K562 (cell line): ENCODE data around the gene ZNF821. TPM values are rescaled to one million over a fixed set of nuclear protein-coding genes. Genes with fewer than 3 reads are reported as not detected.

ENCODE experiments used
- ATAC-seq: fragments of 200-7000 bp; cut with Tn5 transposase; 3 replicates; pipeline ENCODE4 v1.9.1; 2020; ENCODE audit warnings: moderate library complexity
- Bru-seq: library from RNA; stranded (reverse); fragments of 400-500 nt; gene quantifications from one replicate; lab custom pipeline; 2021; lab: Mats Ljungman, UMichigan
- BruChase-seq, 2 experiments: library from RNA; stranded (reverse); fragments of 400-500 nt; gene quantifications; one replicate each; lab custom pipeline; 2021; lab: Mats Ljungman, UMichigan
- BruUV-seq: library from RNA; stranded (reverse); fragments of 400-500 nt; replicated peaks from 2 replicates; lab custom pipeline; 2021; lab: Mats Ljungman, UMichigan
- CTCF ChIA-PET: fragments of 300-600 bp; formaldehyde crosslinking; extraction: SDS; loops from one replicate; lab custom pipeline; 2021; ENCODE audit warnings: low intra/inter-chr PET ratio; lab: Yijun Ruan, JAX
- POLR2A ChIA-PET: fragments of 300-600, 350-650 bp; sonication (Branson Sonifier 250); formaldehyde crosslinking; extraction: SDS; loops from one replicate; lab custom pipeline; 2021; ENCODE audit warnings: antibody characterized with exemption, inconsistent platforms; lab: Yijun Ruan, JAX
- DNase-seq, 4 experiments: peaks; one replicate each; pipeline versions ENCODE4 v3.0.0 to v3.0.0-alpha.2; 2011 to 2018; ENCODE audit warnings: low spot score in 3 of 4, mixed read lengths in 3 of 4; ENCODE audit errors: extremely low read depth in 1 of 4
- FAIRE-seq: peaks from 2 replicates; lab custom pipeline; 2011; peaks lifted over from hg19 to GRCh38; lab: Jason Lieb, UNC
- H2AFZ ChIP-seq: 2 replicates; pipeline ENCODE4 v1.6.0; 2011; ENCODE audit warnings: low read depth, low read length, control low read depth, inconsistent platforms
- H3K27ac ChIP-seq: fragments of 200-600 bp; 3 replicates; pipeline ENCODE4 v1.8.0; 2011; ENCODE audit warnings: low read depth, mild to moderate bottlenecking, control low read depth, inconsistent platforms, low read length, moderate library complexity, mixed read lengths; ENCODE audit errors: extremely low read depth
- H3K27me3 ChIP-seq, 2 experiments: fragments of 300-600 bp in 1 of 2; 2 replicates in 1 of 2; 3 replicates in 1 of 2; pipeline versions ENCODE4 v1.6.0 to v1.8.0; 2011; ENCODE audit warnings: inconsistent platforms in 2 of 2, low read length in 2 of 2, mild to moderate bottlenecking in 1 of 2, mixed read lengths in 1 of 2, moderate library complexity in 1 of 2; ENCODE audit not compliant: control insufficient read depth in 2 of 2, insufficient read depth in 2 of 2
- H3K36me3 ChIP-seq: fragments of 300-600 bp; 3 replicates; pipeline ENCODE4 v1.8.0; 2011; ENCODE audit warnings: mild to moderate bottlenecking, low read length, inconsistent platforms; ENCODE audit not compliant: control insufficient read depth, insufficient read depth
- H3K4me1 ChIP-seq, 2 experiments: fragments of 200-600 bp in 1 of 2; replicated peaks in 1 of 2; 2 replicates in 1 of 2; 3 replicates in 1 of 2; pipeline versions ENCODE4 v1.5.1 to v1.8.0; 2011; ENCODE audit warnings: inconsistent platforms in 2 of 2, low read length in 2 of 2, mild to moderate bottlenecking in 1 of 2, mixed read lengths in 1 of 2, moderate library complexity in 1 of 2; ENCODE audit not compliant: control insufficient read depth in 2 of 2, insufficient read depth in 2 of 2
- H3K4me2 ChIP-seq: 2 replicates; pipeline ENCODE4 v1.6.1; 2011; ENCODE audit warnings: low read length, control low read depth, inconsistent platforms, mixed read lengths; ENCODE audit not compliant: insufficient read depth
- H3K4me3 ChIP-seq: fragments of 200-600 bp; sonication (generic), shearing (Covaris generic); 2 replicates; pipeline ENCODE4 v1.5.1; 2016; ENCODE audit warnings: control low read depth, inconsistent platforms
- H3K79me2 ChIP-seq: fragments of 200-600 bp; 3 replicates; pipeline ENCODE4 v1.8.0; 2011; ENCODE audit warnings: low read length, inconsistent platforms; ENCODE audit not compliant: control insufficient read depth, insufficient read depth
- H3K9ac ChIP-seq, 2 experiments: 2 replicates each; pipeline versions ENCODE4 v1.6.0 to v1.6.1; 2011; ENCODE audit warnings: low read depth in 2 of 2, low read length in 2 of 2, control low read depth in 1 of 2, inconsistent platforms in 1 of 2, mild to moderate bottlenecking in 1 of 2, mixed read lengths in 1 of 2; ENCODE audit not compliant: insufficient read depth in 1 of 2
- H3K9me1 ChIP-seq: one replicate; pipeline ENCODE4 v1.6.0; 2011; ENCODE audit warnings: inconsistent platforms, mild to moderate bottlenecking, low read length, moderate library complexity; ENCODE audit not compliant: control insufficient read depth, insufficient read depth
- H3K9me3 ChIP-seq: replicated peaks from 2 replicates; pipeline ENCODE4 v1.5.1; 2011; ENCODE audit warnings: low read depth, low read length, inconsistent platforms; ENCODE audit not compliant: control insufficient read depth, insufficient read depth
- H4K20me1 ChIP-seq: replicated peaks from 2 replicates; pipeline ENCODE4 v1.6.1; 2011; ENCODE audit warnings: low read length, inconsistent platforms, mixed read lengths; ENCODE audit not compliant: control insufficient read depth, insufficient read depth
- KLF16 ChIP-seq: IDR thresholded peaks from 2 replicates; pipeline ENCODE4 v1.6.1; 2016; ENCODE audit warnings: antibody characterized with exemption
- MAFK ChIP-seq: IDR thresholded peaks from 2 replicates; pipeline ENCODE4 v1.6.1; 2011; ENCODE audit warnings: low read length, improper control_type of control experiment
- MXI1 ChIP-seq: IDR thresholded peaks from 2 replicates; pipeline ENCODE4 v1.6.1; 2011; ENCODE audit warnings: low read depth, mild to moderate bottlenecking, improper control_type of control experiment, low read length
- MYC ChIP-seq, 2 experiments: fragments of 250-450 bp in 1 of 2; sonication (Bioruptor Pico) in 1 of 2; IDR thresholded peaks; 2 replicates each; pipeline versions ENCODE4 v1.5.1 to v1.6.1; 2012 to 2021; ENCODE audit warnings: low read depth in 2 of 2, borderline replicate concordance in 1 of 2, improper control_type of control experiment in 1 of 2, low read length in 1 of 2, mild to moderate bottlenecking in 1 of 2, moderate library complexity in 1 of 2
- PHB ChIP-seq: fragments of 250-450 bp; sonication (Bioruptor Pico); IDR thresholded peaks from 2 replicates; pipeline ENCODE4 v1.5.0; 2021
- PHF8 ChIP-seq: fragments of 200-600 bp; sonication (generic); IDR thresholded peaks from 2 replicates; pipeline ENCODE4 v1.6.1; 2012; ENCODE audit warnings: mixed run types, mild to moderate bottlenecking, inconsistent platforms, low read length, moderate library complexity, borderline replicate concordance
- RBM22 ChIP-seq: fragments of 200-400 bp; formaldehyde crosslinking; IDR thresholded peaks from 2 replicates; pipeline ENCODE4 v1.6.1; 2018; ENCODE audit warnings: low read length, low read depth; ENCODE audit not compliant: poor library complexity, severe bottlenecking
- ZNF644 ChIP-seq: fragments of 200-800 bp; sonication (Bioruptor generic); IDR thresholded peaks from 2 replicates; pipeline ENCODE4 v1.6.1; 2016; ENCODE audit warnings: low read depth, missing genetic modification characterization, missing compliant biosample characterization
- WGBS: fragments of 100-300 bp; shearing (Covaris generic); methylation state at CpG from one replicate; pipeline ENCODE4 v1.1.6; 2016; ENCODE audit warnings: low coverage, mixed read lengths; ENCODE audit not compliant: insufficient coverage; ENCODE audit errors: missing lambda C conversion rate; 5-methylcytosine and 5-hydroxymethylcytosine counted together
- in situ Hi-C: fragments of 300-500 bp; cut with MboI; formaldehyde crosslinking; loops from 4 replicates; pipeline ENCODE4 v1.15.0; 2018; ENCODE audit warnings: inconsistent platforms, mixed read lengths
- intact Hi-C: fragments of 100-400 bp; cut with micrococcal nuclease; formaldehyde crosslinking; loops from 2 replicates; pipeline ENCODE4 v1.14.2; 2022
- long read RNA-seq, 3 experiments: library from polyadenylated mRNA in 2 of 3; library from RNA in 1 of 3; unstranded in 2 of 3; stranded (forward) in 1 of 3; transcript quantifications; one replicate each; pipeline ENCODE4 v2.0.0, GENCODE V29; 2019 to 2022
- polyA minus RNA-seq, 3 experiments: library from RNA; depleted of rRNA, polyadenylated mRNA; stranded (reverse); fragments of >200 nt; gene quantifications; 2 replicates each; pipeline ENCODE4 v1.2.3, GENCODE V29; 2011
- polyA plus RNA-seq, 8 experiments: library from polyadenylated mRNA; depleted of rRNA in 4 of 8; stranded (reverse) in 5 of 8; unstranded in 3 of 8; fragments of >200 nt; fragmentation: Nextera tagmentation in 2 of 8; fragmentation: Illumina TruSeq in 1 of 8; extraction: Ambion mirVana in 2 of 8; extraction: Trizol in 1 of 8; gene quantifications; 2 replicates each; pipeline versions ENCODE4 v1.2.1 to v1.2.3, GENCODE V29; 2011 to 2014; ENCODE audit warnings: inconsistent platforms in 1 of 8, missing spikeins in 1 of 8
- total RNA-seq, 7 experiments: library from RNA; depleted of rRNA in 6 of 7; stranded (reverse); fragments of >200 nt in 6 of 7; fragmentation: Illumina TruSeq in 2 of 7; extraction: Trizol in 2 of 7; gene quantifications; 2 replicates each; pipeline versions ENCODE4 v1.2.1 to v1.2.3, GENCODE V29; 2011 to 2021; ENCODE audit warnings: low replicate concordance in 1 of 7
- TF ChIP-seq, protein P1 (sequence below), 2 experiments: fragments of 250-450 bp in 1 of 2; fragments of 450-650 bp in 1 of 2; sonication (Bioruptor Pico) in 1 of 2; IDR thresholded peaks; 2 replicates each; pipeline versions ENCODE4 v1.6.1 to v1.8.0; 2016 to 2021; ENCODE audit warnings: mild to moderate bottlenecking in 2 of 2, moderate library complexity in 2 of 2, missing compliant biosample characterization in 1 of 2, missing genetic modification characterization in 1 of 2
- TF ChIP-seq, protein P2 (sequence below): fragments of 450-650 bp; IDR thresholded peaks from 2 replicates; pipeline ENCODE4 v1.6.1; 2018; ENCODE audit not compliant: partially characterized antibody

ZNF821 gene
- total RNA-seq (2011; cell fraction: chromatin; rRNA removed; ENCODE audit: low replicate concordance): 5.8 and 6.2 TPM in 2 replicates
- 5.0 and 7.7 TPM in 2 replicates for total RNA-seq (2011; cell fraction: nucleolus; rRNA removed)
- 4.9 and 6.8 TPM in 2 replicates for total RNA-seq (2011; cell fraction: nucleoplasm; rRNA removed)
- total RNA-seq (2014; rRNA removed): 4.7 and 5.3 TPM in 2 replicates
- total RNA-seq (2014; rRNA removed; fragmentation: Illumina TruSeq; extraction: Trizol): 2.8 and 3.7 TPM in 2 replicates
- 3.7 and 3.9 TPM in 2 replicates for total RNA-seq (2015; rRNA removed; fragmentation: Illumina TruSeq; extraction: Trizol)
- 4.4 and 5.6 TPM in 2 replicates for total RNA-seq (2021)
- 3.0 and 4.2 TPM in 2 replicates for polyA plus RNA-seq (2011; rRNA removed)
- 4.1 and 4.9 TPM in 2 replicates for polyA plus RNA-seq (2011; cell fraction: cytosol; rRNA removed)
- polyA plus RNA-seq (2011; cell fraction: nucleus; rRNA removed): 4.4 and 5.3 TPM in 2 replicates
- 3.4 and 4.2 TPM in 2 replicates for polyA plus RNA-seq (2012)
- polyA plus RNA-seq (2014; fragmentation: Illumina TruSeq; extraction: Trizol): 3.6 and 4.2 TPM in 2 replicates
- under 1 TPM; 0.38 to 0.51 TPM for polyA plus RNA-seq (2014; fragmentation: Nextera tagmentation; extraction: Ambion mirVana)
- polyA plus RNA-seq (2014; rRNA removed): 3.1 and 7.7 TPM in 2 replicates
- 3.6 and 4.8 TPM in 2 replicates for polyA minus RNA-seq (2011; rRNA and poly(A)+ RNA removed)
- polyA minus RNA-seq (2011; cell fraction: cytosol; rRNA and poly(A)+ RNA removed): 1.8 and 6.9 TPM in 2 replicates
- polyA minus RNA-seq (2011; cell fraction: nucleus; rRNA and poly(A)+ RNA removed): 2.8 and 5.0 TPM in 2 replicates
- percentile 54 among the genes with signal in this experiment for Bru-seq, nascent RNA
- percentile 57 among the genes with signal in this experiment for BruChase-seq, experiment 1, labeled RNA remaining after a 2-hour chase
- BruChase-seq, experiment 2, labeled RNA remaining after a 6-hour chase: percentile 59 among the genes with signal in this experiment
- long read RNA-seq, experiment 1, partial matches to known transcripts: 0 of 10 reads
- long read RNA-seq, experiment 1, other reads (novel, unspliced or antisense): 9 of 10 reads
- long read RNA-seq, experiment 2, partial matches to known transcripts: 0 of 5 reads
- long read RNA-seq, experiment 2, other reads (novel, unspliced or antisense): 5 of 5 reads
- long read RNA-seq, experiment 3, partial matches to known transcripts: 0 of 2 reads
- long read RNA-seq, experiment 3, other reads (novel, unspliced or antisense): 1 of 2 reads

GRCh38 chr16:71883849-71884638 is at the start of gene ZNF821:
TSS of gene ZNF821 (minus strand) at chr16:71884182. CDS start at chr16:71879946, 4,236 bp downstream.
- ChIA-PET CTCF (interaction anchor here (0.7 kb wide), 1 partner anchor 114 kb away, joined by 3 read pairs; no protein-coding TSS in a partner anchor), POLR2A (interaction anchor here (0.6 to 3.2 kb wide), 10 partner anchors 9 to 76 kb away, joined by 3 to 20 read pairs (median 4); partner anchors contain the start of gene IST1)
- Histone ChIP-seq H3K9me1 (no peaks in the 10 kb centered on the region), H4K20me1 (peaks cover 7% of the 10 kb centered on the region), H3K4me1 (peaks cover 13 to 26% of the 10 kb centered on the region in 2 experiments; a peak in 4 of 5 replicates), H3K27me3 (no peaks in the 10 kb centered on the region), H3K36me3 (no peaks in the 10 kb centered on the region; the same call in 2 of the 3 replicates), H3K4me2 (peak within 1 kb of the TSS; percentile 86), H3K79me2 (no peaks in the 10 kb centered on the region), H3K9ac (peak within 1 kb of the TSS; percentile 85 to 98), H3K9me3 (no peaks in the 10 kb centered on the region), H2AFZ (peak within 1 kb of the TSS; percentile 99), H3K27ac (peak within 1 kb of the TSS; percentile 80), H3K4me3 (peak within 1 kb of the TSS; percentile 95)
- ATAC-seq (peak; percentile 80), FAIRE-seq (no peak), DNase-seq (peak; percentile 88 to 98 (median 96))
- BruUV-seq: no TSS peak
- in situ Hi-C loops: no loop called here
- intact Hi-C loops: loop anchor here (2.0 kb wide), 1 partner anchor 77 kb away; no protein-coding TSS in a partner anchor
- 1% methylated on average over 49 of the region's 85 CpGs for WGBS
- TF ChIP-seq MAFK (no peak), ZNF644 (peak; percentile 83; the same call in 1 of the 2 replicates), RBM22 (peak; percentile 10), PHF8 (peak; percentile 63; the same call in 1 of the 2 replicates), KLF16 (no peak), MYC (IDR thresholded peaks at IDR 0.05; ENCODE audit: low read depth, low read length) (peak; percentile 42), MYC (CRISPR knock-in tag; IDR thresholded peaks at IDR 0.05; ENCODE audit: borderline replicate concordance, low read depth) (no peak), PHB (no peak), MXI1 (0 out of 2 replicates have a peak, but pooled peaks have one; percentile 20)
- TF ChIP-seq, protein P1, sequence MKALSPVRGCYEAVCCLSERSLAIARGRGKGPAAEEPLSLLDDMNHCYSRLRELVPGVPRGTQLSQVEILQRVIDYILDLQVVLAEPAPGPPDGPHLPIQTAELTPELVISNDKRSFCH (CRISPR knock-in tag; IDR thresholded peaks at IDR 0.05): no peak
- TF ChIP-seq, protein P1 (tag; IDR thresholded peaks at IDR 0.05): peak; percentile 69
- TF ChIP-seq, protein P2, sequence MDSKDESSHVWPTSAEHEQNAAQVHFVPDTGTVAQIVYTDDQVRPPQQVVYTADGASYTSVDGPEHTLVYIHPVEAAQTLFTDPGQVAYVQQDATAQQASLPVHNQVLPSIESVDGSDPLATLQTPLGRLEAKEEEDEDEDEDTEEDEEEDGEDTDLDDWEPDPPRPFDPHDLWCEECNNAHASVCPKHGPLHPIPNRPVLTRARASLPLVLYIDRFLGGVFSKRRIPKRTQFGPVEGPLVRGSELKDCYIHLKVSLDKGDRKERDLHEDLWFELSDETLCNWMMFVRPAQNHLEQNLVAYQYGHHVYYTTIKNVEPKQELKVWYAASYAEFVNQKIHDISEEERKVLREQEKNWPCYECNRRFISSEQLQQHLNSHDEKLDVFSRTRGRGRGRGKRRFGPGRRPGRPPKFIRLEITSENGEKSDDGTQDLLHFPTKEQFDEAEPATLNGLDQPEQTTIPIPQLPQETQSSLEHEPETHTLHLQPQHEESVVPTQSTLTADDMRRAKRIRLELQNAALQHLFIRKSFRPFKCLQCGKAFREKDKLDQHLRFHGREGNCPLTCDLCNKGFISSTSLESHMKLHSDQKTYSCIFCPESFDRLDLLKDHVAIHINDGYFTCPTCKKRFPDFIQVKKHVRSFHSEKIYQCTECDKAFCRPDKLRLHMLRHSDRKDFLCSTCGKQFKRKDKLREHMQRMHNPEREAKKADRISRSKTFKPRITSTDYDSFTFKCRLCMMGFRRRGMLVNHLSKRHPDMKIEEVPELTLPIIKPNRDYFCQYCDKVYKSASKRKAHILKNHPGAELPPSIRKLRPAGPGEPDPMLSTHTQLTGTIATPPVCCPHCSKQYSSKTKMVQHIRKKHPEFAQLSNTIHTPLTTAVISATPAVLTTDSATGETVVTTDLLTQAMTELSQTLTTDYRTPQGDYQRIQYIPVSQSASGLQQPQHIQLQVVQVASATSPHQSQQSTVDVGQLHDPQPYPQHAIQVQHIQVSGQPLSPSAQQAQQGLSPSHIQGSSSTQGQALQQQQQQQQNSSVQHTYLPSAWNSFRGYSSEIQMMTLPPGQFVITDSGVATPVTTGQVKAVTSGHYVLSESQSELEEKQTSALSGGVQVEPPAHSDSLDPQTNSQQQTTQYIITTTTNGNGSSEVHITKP: peak; percentile 81
